ENCODE results near the gene FBXO45. TPM values are rescaled to one million over a fixed set of nuclear protein-coding genes. Genes with fewer than 3 reads are reported as not detected.

The FBXO45 gene
- total RNA-seq, 1 experiment from 2014 or later = 18.6 TPM

- no peaks in the 10 kb centered on the region for H3K27me3 Mint-ChIP-seq (ENCODE audit: low read depth)
- no peaks in the 10 kb centered on the region for H3K9me3 ChIP-seq (ENCODE audit: control insufficient read depth, low read depth, low read length)
These were observed 40.9 kb downstream of the FBXO45 start for GRCh38 chr3:196609343-196609775.

More at GRCh38 chr3:196609343-196609775, 40.9 kb downstream of the FBXO45 start:
- Histone ChIP-seq H2BK15ac (ENCODE audit: low read depth, low read length) (no peak overlapping the region), H3K79me2 (ENCODE audit: insufficient read depth, low read length) (no peaks in the 10 kb centered on the region), H4K5ac (ENCODE audit: insufficient read length, low read depth, low read length) (no peak overlapping the region), H3K56ac (ENCODE audit: insufficient read length, low read depth, low read length) (no peak overlapping the region), H3K18ac (ENCODE audit: insufficient read length, low read depth, low read length) (no peak overlapping the region), H3K27me3 (ENCODE audit: insufficient read depth, low read length) (no peaks in the 10 kb centered on the region), H2BK20ac (ENCODE audit: low read depth, low read length, poor library complexity, severe bottlenecking) (no peak overlapping the region), H2AFZ (ENCODE audit: low read length) (no peak overlapping the region), H3K4me1 (ENCODE audit: insufficient read depth, low read length) (no peaks in the 10 kb centered on the region), H3K23ac (ENCODE audit: insufficient read length, low read depth, low read length) (no peak overlapping the region), H3K4ac (ENCODE audit: low read depth, low read length) (no peak overlapping the region), H4K20me1 (ENCODE audit: control insufficient read depth, insufficient read depth, insufficient read length) (no peaks in the 10 kb centered on the region), H4K91ac (ENCODE audit: insufficient read length, low read depth, low read length) (no peak overlapping the region), H3T11ph (ENCODE audit: low read length) (no peak overlapping the region), H3K23me2 (ENCODE audit: insufficient read length, low read depth, low read length, poor library complexity, severe bottlenecking) (no peaks in the 10 kb centered on the region), H2BK120ac (ENCODE audit: low read depth, low read length, poor library complexity, severe bottlenecking) (no peak overlapping the region), H3K79me1 (ENCODE audit: insufficient read depth, low read depth, low read length, poor library complexity, severe bottlenecking) (no peaks in the 10 kb centered on the region), H2BK12ac (ENCODE audit: insufficient read length, low read depth, low read length) (no peak overlapping the region), H4K8ac (replicated peaks; ENCODE audit: insufficient read length, low read depth, low read length) (no peak overlapping the region), H3K14ac (ENCODE audit: insufficient read depth, low read length) (no peak overlapping the region), H3K27ac (ENCODE audit: insufficient read length, low read depth, low read length) (no peak overlapping the region), H2BK5ac (ENCODE audit: insufficient read length, low read length) (no peak overlapping the region), H2AK5ac (ENCODE audit: insufficient read length, low read length) (no peak overlapping the region), H3K4me2 (ENCODE audit: insufficient read depth, insufficient read length, low read length) (no peak overlapping the region), H3K9ac (ENCODE audit: extremely low read depth, insufficient read length, low read length) (no peak overlapping the region)
- no peaks in the 10 kb centered on the region for H3K36me3 Mint-ChIP-seq (ENCODE audit: insufficient read depth in 1 of 3, low read depth in 3 of 3)
- DNase-seq = peak; percentile 92
- no CpG with 5 or more reads among the region's 5 CpGs for WGBS (ENCODE audit: extremely low coverage, insufficient read length, low lambda C conversion rate)
- H3K27ac Mint-ChIP-seq = 0 out of 7 replicates have a peak overlapping the region, but pooled peaks of 1 of the 3 experiments have one; percentile 48
- TF ChIP-seq CTCF (conservative IDR thresholded peaks at IDR 0.05) = peak; percentile 92
- H3K9me3 Mint-ChIP-seq = no peaks in the 10 kb centered on the region
- peaks cover 17 to 18% of the 10 kb centered on the region in 2 experiments for H3K4me1 Mint-ChIP-seq
- H3K4me3 Mint-ChIP-seq = no peak overlapping the region

Data from H9 (cell line).